B cell (primary cell): ENCODE data around the gene PSMB2. TPM values are rescaled to one million over a fixed set of nuclear protein-coding genes. Genes with fewer than 3 reads are reported as not detected.
"Not testable (repeated sequence)": the region's sequence is repeated elsewhere in the genome, so short reads cannot be mapped to it uniquely, and the experiment has no call there.

Source experiments
- ATAC-seq: fragments of 200-7000 bp; cut with Tn5 transposase; one replicate; pipeline ENCODE4 v1.10.0; 2021; ENCODE audit warnings: low read depth, mild to moderate bottlenecking, moderate number of reproducible peaks, moderate library complexity
- CTCF ChIA-PET: fragments of 350-600 bp; sonication (Branson Sonifier 250); formaldehyde crosslinking; loops from one replicate; lab custom pipeline; 2021; ENCODE audit warnings: antibody characterized with exemption, inconsistent platforms; lab: Charles Lee
- POLR2A ChIA-PET: fragments of 350-600 bp; sonication (Branson Sonifier 250); formaldehyde crosslinking; loops from one replicate; lab custom pipeline; 2021; ENCODE audit warnings: antibody characterized with exemption; lab: Charles Lee
- DNase-seq: peaks from one replicate; pipeline ENCODE4 v3.0.0; 2013
- H2AFZ ChIP-seq: 2 replicates; pipeline ENCODE4 v1.6.1; 2012; ENCODE audit warnings: mild to moderate bottlenecking, low read depth, low read length; ENCODE audit not compliant: insufficient read depth, poor library complexity, severe bottlenecking
- H3K27ac ChIP-seq, 2 donors: 1 replicate in 1 of 2; 2 replicates in 1 of 2; pipeline ENCODE4 v1.5.1; 2012 to 2013; ENCODE audit warnings: low read length in 2 of 2, mild to moderate bottlenecking in 2 of 2, moderate library complexity in 1 of 2
- H3K27me3 ChIP-seq, 4 experiments: fragments of 200-600 bp in 1 of 4; sonication (generic) in 1 of 4; replicated peaks in 1 of 4; 1 replicate in 2 of 4; 2 replicates in 2 of 4; pipeline versions ENCODE4 v1.6.1 to v1.7.0; 2013 to 2016; ENCODE audit warnings: low read length in 3 of 4, mild to moderate bottlenecking in 2 of 4, mixed read lengths in 1 of 4, moderate library complexity in 1 of 4; ENCODE audit not compliant: insufficient read depth in 4 of 4, control insufficient read depth in 3 of 4; ENCODE audit errors: control extremely low read depth in 1 of 4
- H3K36me3 ChIP-seq, 2 experiments: replicated peaks in 1 of 2; 1 replicate in 1 of 2; 2 replicates in 1 of 2; pipeline versions ENCODE4 v1.6.1 to v1.7.1; 2013; ENCODE audit warnings: low read length in 1 of 2; ENCODE audit not compliant: insufficient read depth in 2 of 2, control insufficient read depth in 1 of 2; ENCODE audit errors: control extremely low read depth in 1 of 2, extremely low read depth in 1 of 2
- H3K4me1 ChIP-seq, 2 donors: fragments of 200-600 bp in 1 of 2; sonication (generic) in 1 of 2; 1 replicate in 1 of 2; 2 replicates in 1 of 2; pipeline versions ENCODE4 v1.5.1 to v1.6.1; 2013 to 2017; ENCODE audit warnings: low read length in 2 of 2; ENCODE audit not compliant: control insufficient read depth in 2 of 2, insufficient read depth in 2 of 2
- H3K4me2 ChIP-seq: replicated peaks from 2 replicates; pipeline ENCODE3; 2012; ENCODE audit warnings: mild to moderate bottlenecking, low read depth, low read length; ENCODE audit not compliant: poor library complexity, severe bottlenecking
- H3K4me3 ChIP-seq, 5 experiments: fragments of 200-600 bp in 1 of 5; sonication (generic) in 1 of 5; 1 replicate in 3 of 5; 2 replicates in 2 of 5; pipeline versions ENCODE4 v1.5.1 to v1.7.0; 2011 to 2016; ENCODE audit warnings: low read length in 4 of 5, mild to moderate bottlenecking in 4 of 5, low read depth in 2 of 5, control low read depth in 1 of 5, moderate library complexity in 1 of 5; ENCODE audit not compliant: insufficient read depth in 1 of 5; ENCODE audit errors: control extremely low read depth in 1 of 5, extremely low read depth in 1 of 5
- H3K79me2 ChIP-seq: fragments of 200-600 bp; sonication (generic); one replicate; pipeline ENCODE4 v1.6.0; 2016; ENCODE audit warnings: low read length; ENCODE audit not compliant: control insufficient read depth, insufficient read depth
- H3K9ac ChIP-seq: fragments of 200-600 bp; sonication (generic); 2 replicates; pipeline ENCODE4 v1.6.1; 2017; ENCODE audit warnings: mild to moderate bottlenecking, low read length, moderate library complexity
- H3K9me3 ChIP-seq, 3 donors: one replicate each; pipeline versions ENCODE4 v1.6.1 to v1.7.1; 2013; ENCODE audit warnings: low read length in 2 of 3; ENCODE audit not compliant: control insufficient read depth in 2 of 3, insufficient read depth in 1 of 3; ENCODE audit errors: control extremely low read depth in 1 of 3
- H4K20me1 ChIP-seq: 2 replicates; pipeline ENCODE4 v1.6.0; 2012; ENCODE audit warnings: mild to moderate bottlenecking, low read length; ENCODE audit not compliant: insufficient read depth, control insufficient read depth, poor library complexity, severe bottlenecking
- H3K27ac Mint-ChIP-seq: one replicate; pipeline ENCODE4 v1.8.0; 2021; ENCODE audit warnings: mixed read lengths
- H3K27me3 Mint-ChIP-seq: one replicate; pipeline ENCODE4 v1.8.0; 2021; ENCODE audit warnings: mixed read lengths
- H3K4me1 Mint-ChIP-seq: one replicate; pipeline ENCODE4 v1.8.0; 2021; ENCODE audit warnings: mixed read lengths
- H3K4me3 Mint-ChIP-seq: one replicate; pipeline ENCODE4 v1.8.0; 2021; ENCODE audit warnings: mixed read lengths
- H3K9me3 Mint-ChIP-seq: one replicate; pipeline ENCODE4 v1.8.0; 2022; ENCODE audit warnings: mixed read lengths; ENCODE audit not compliant: insufficient read depth
- EZH2 ChIP-seq: IDR thresholded peaks from 2 replicates; pipeline ENCODE4 v1.6.1; 2012; ENCODE audit warnings: borderline replicate concordance, low read depth, mild to moderate bottlenecking, moderate library complexity, low read length; ENCODE audit not compliant: insufficient read depth, poor library complexity, severe bottlenecking
- WGBS: methylation state at CpG from one replicate; pipeline ENCODE4 v1.1.5; 2013; ENCODE audit warnings: missing lambda C conversion rate; ENCODE audit not compliant: insufficient coverage; 5-methylcytosine and 5-hydroxymethylcytosine counted together
- intact Hi-C: fragments of 100-400 bp; cut with micrococcal nuclease; formaldehyde crosslinking; loops from one replicate; pipeline ENCODE4 v1.10.0; 2022
- polyA plus RNA-seq: library from polyadenylated mRNA; depleted of rRNA; stranded (reverse); fragments of >200 nt; gene quantifications from 2 replicates; pipeline ENCODE4 v1.2.3, GENCODE V29; 2012
- total RNA-seq, 2 donors: library from RNA; stranded (reverse); fragments of 120-200 nt in 1 of 2; gene quantifications; 1 replicate in 1 of 2; 2 replicates in 1 of 2; pipeline versions ENCODE4 v1.2.3 to v1.2.4, GENCODE V29; 2013 to 2022
- TF ChIP-seq, protein P1 (sequence below): fragments of 200-600 bp; IDR thresholded peaks from one replicate; pipeline ENCODE4 v1.8.0; 2022; ENCODE audit warnings: antibody characterized with exemption, mild to moderate bottlenecking

PSMB2 gene
- total and polyA plus RNA-seq, 2 donors (not counting 1 experiment from before 2014, with no cell fraction given): 20.5 to 26.2 TPM

- WGBS: 15% methylated on average over 37 of the region's 37 CpGs
Measured at GRCh38 chr1:35576766-35577070, 64.6 kb downstream of the PSMB2 start.

DNA sequence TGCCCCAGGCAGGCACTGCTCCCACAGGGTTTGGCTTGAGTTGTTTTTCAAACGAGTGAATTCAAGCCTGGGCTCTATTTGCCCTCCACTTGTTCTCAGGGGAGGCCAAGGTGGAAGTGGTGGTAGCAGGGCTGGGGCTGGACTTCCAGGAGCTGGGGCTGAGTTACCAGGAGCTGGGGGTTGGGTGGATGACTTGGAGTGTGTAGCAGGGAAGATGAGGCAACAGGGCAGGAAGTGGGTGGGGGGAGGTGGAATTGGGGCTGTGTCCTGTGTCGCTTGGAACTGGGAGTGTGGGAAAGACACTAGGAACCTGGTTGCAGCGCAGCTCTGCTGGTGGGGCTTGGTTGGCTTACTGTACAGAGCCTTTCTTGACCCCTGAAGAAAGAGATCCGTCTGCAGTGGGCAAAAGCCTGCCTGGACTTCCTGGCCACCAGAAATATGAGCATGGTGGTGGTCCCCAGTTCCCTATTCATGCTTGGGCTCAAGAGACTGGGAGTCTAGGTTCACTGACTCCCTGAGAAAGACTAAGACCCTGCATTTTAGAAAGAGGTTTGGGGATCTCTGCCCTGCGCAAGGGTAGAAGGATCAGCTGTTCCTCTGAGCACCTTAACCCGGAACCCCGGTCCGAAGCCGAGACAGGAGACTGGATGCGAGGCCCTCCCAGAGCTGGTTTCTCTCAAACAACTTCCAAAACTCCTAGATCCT lies 65.1 kb downstream of the PSMB2 start:
- H3K27me3 ChIP-seq: peaks cover 0 to 21% (median 6%) of the 10 kb centered on the region in 4 experiments
- peak overlapping the region; percentile 94 for H3K4me2 ChIP-seq
- H4K20me1 ChIP-seq: no peaks in the 10 kb centered on the region
- WGBS: 45% methylated on average over 10 of the region's 10 CpGs
- Mint-ChIP-seq H3K9me3 (no peaks in the 10 kb centered on the region), H3K4me3 (peak overlapping the region; percentile 90), H3K27me3 (peaks cover 23% of the 10 kb centered on the region), H3K4me1 (peaks cover 38% of the 10 kb centered on the region), H3K27ac (peak overlapping the region; percentile 86)
- H3K9ac ChIP-seq: peak overlapping the region; percentile 74
- no peak for ATAC-seq
- TF ChIP-seq EZH2: no peak
- TF ChIP-seq, protein P1, sequence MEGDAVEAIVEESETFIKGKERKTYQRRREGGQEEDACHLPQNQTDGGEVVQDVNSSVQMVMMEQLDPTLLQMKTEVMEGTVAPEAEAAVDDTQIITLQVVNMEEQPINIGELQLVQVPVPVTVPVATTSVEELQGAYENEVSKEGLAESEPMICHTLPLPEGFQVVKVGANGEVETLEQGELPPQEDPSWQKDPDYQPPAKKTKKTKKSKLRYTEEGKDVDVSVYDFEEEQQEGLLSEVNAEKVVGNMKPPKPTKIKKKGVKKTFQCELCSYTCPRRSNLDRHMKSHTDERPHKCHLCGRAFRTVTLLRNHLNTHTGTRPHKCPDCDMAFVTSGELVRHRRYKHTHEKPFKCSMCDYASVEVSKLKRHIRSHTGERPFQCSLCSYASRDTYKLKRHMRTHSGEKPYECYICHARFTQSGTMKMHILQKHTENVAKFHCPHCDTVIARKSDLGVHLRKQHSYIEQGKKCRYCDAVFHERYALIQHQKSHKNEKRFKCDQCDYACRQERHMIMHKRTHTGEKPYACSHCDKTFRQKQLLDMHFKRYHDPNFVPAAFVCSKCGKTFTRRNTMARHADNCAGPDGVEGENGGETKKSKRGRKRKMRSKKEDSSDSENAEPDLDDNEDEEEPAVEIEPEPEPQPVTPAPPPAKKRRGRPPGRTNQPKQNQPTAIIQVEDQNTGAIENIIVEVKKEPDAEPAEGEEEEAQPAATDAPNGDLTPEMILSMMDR: no peak
- DNase-seq: no peak
- intact Hi-C loops: loop anchor here (2.0 to 5.0 kb wide), 2 partner anchors 19 to 66 kb away; partner anchors contain the start of genes KIAA0319L, NCDN and PSMB2
- ChIA-PET CTCF (interaction anchor here (0.8 kb wide), 1 partner anchor 10 kb away, joined by 3 read pairs; no protein-coding TSS in a partner anchor), POLR2A (no interaction called here)
- H3K4me1 ChIP-seq: peaks cover 21 to 39% of the 10 kb centered on the region in 2 donors
- H3K4me3 ChIP-seq: peak overlapping the region in 3 of 5 experiments; percentile 65 to 75 (median 71)
- peaks cover 0 to 7% (median 0%) of the 10 kb centered on the region in 3 donors for H3K9me3 ChIP-seq
- H2AFZ ChIP-seq: peak overlapping the region; percentile 90
- H3K79me2 ChIP-seq: no peaks in the 10 kb centered on the region
- H3K36me3 ChIP-seq: no peaks in the 10 kb centered on the region
- H3K27ac ChIP-seq: no peak overlapping the region

More at GRCh38 chr1:35576766-35577070, 64.6 kb downstream of the PSMB2 start:
- Mint-ChIP-seq H3K27ac (peak overlapping the region; percentile 90), H3K4me3 (peak overlapping the region; percentile 91), H3K4me1 (peaks cover 38% of the 10 kb centered on the region), H3K27me3 (peaks cover 18% of the 10 kb centered on the region)
- H4K20me1 ChIP-seq, POLR2A ChIA-PET, H3K9me3 Mint-ChIP-seq, H3K79me2 ChIP-seq, DNase-seq, H3K36me3 ChIP-seq, ATAC-seq, H3K27ac ChIP-seq, H3K9me3 ChIP-seq: not testable (repeated sequence)
- H3K27me3 ChIP-seq: peaks cover 0 to 21% (median 6%) of the 10 kb centered on the region in 4 experiments
- H3K9ac ChIP-seq: peak overlapping the region; percentile 74
- CTCF ChIA-PET: interaction anchor here (0.8 kb wide), 1 partner anchor 10 kb away, joined by 3 read pairs; no protein-coding TSS in a partner anchor
- peak overlapping the region in 4 of 5 experiments; percentile 65 to 75 (median 72) for H3K4me3 ChIP-seq
- peak overlapping the region; percentile 90 for H2AFZ ChIP-seq
- H3K4me2 ChIP-seq: peak overlapping the region; percentile 94
- H3K4me1 ChIP-seq: peaks cover 21 to 39% of the 10 kb centered on the region in 2 donors
- intact Hi-C loops: loop anchor here (2.0 to 5.0 kb wide), 2 partner anchors 20 to 66 kb away; partner anchors contain the start of genes KIAA0319L, NCDN and PSMB2
